ENCODE data around the gene DDX17.

Gene DDX17

GRCh38 chr22:38446018-38446601 lies 60.0 kb downstream of the DDX17 start:
- DNase-seq = no peak

GRCh38 chr22:38444783-38445182 lies 61.3 kb downstream of the DDX17 start:
- DNase-seq = no peak

- DNase-seq = no peak
Measured at GRCh38 chr22:38443628-38444521, 62.2 kb downstream of the DDX17 start.

GRCh38 chr22:38442967-38443627 lies 63.0 kb downstream of the DDX17 start:
- DNase-seq = no peak

- DNase-seq = no peak
Measured at GRCh38 chr22:38441620-38442287, 64.4 kb downstream of the DDX17 start.

- no peak for DNase-seq
Measured at GRCh38 chr22:38440747-38441350, 65.3 kb downstream of the DDX17 start.

- DNase-seq = no peak
Measured at GRCh38 chr22:38437416-38437815, 68.7 kb downstream of the DDX17 start.

GRCh38 chr22:38436629-38437395 lies 69.3 kb downstream of the DDX17 start:
- DNase-seq = no peak

- no peak for DNase-seq
Measured at GRCh38 chr22:38435965-38436364, 70.1 kb downstream of the DDX17 start.

GRCh38 chr22:38435010-38435409 lies 71.1 kb downstream of the DDX17 start:
- no peak for DNase-seq

- no peak for DNase-seq
Measured at GRCh38 chr22:38433871-38434270, 72.2 kb downstream of the DDX17 start.

All from inflammatory macrophage treated with lipopolysaccharide for 1 hour (primary cell).